Panc1 (cell line): Measurements from ENCODE around the gene IP6K1.
"Not testable (repeated sequence)": the region's sequence is repeated elsewhere in the genome, so short reads cannot be mapped to it uniquely, and the experiment has no call there.

ENCODE experiments used
- POLR2AphosphoS5 ChIP-seq: IDR thresholded peaks from 2 replicates; pipeline ENCODE4 v1.6.1; 2012; ENCODE audit warnings: mild to moderate bottlenecking, low read depth, low read length, moderate library complexity
- SIN3A ChIP-seq: IDR thresholded peaks from 2 replicates; pipeline ENCODE4 v1.6.1; 2012; ENCODE audit warnings: low read depth, mild to moderate bottlenecking, low read length, moderate library complexity, borderline replicate concordance; ENCODE audit not compliant: insufficient read depth
- TF ChIP-seq, protein P1 (sequence below): fragments of 450-650 bp; IDR thresholded peaks from 2 replicates; pipeline ENCODE4 v1.5.1; 2017; ENCODE audit warnings: mild to moderate bottlenecking
- TF ChIP-seq, protein P2 (sequence below), 2 experiments: IDR thresholded peaks; 2 replicates each; pipeline ENCODE4 v1.6.1; 2011 to 2012; ENCODE audit warnings: low read depth in 2 of 2, control low read depth in 1 of 2, low read length in 1 of 2, mild to moderate bottlenecking in 1 of 2, moderate library complexity in 1 of 2; ENCODE audit not compliant: insufficient read depth in 1 of 2

DNA sequence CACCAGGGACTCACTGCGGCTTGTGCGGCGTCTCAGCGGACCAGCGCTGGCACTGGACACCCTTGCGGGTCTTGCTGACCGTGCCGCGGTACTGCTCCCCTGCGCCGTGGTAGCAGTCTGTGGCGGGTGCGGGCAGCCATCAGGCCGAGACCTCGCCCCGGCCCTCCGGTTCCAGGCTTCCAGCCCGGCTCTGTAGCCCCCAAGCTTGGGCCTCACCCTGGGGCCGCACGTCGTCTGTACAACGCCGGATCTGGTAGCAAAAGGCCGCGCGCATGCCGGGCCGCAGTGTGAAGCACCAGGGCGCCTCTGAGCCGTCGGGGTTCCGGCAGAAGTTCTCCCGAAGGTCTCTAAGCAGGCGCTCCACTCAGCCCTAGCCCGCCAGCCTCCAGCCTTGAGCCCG is 100.5 kb downstream of the IP6K1 start:
- TF ChIP-seq, protein P1, sequence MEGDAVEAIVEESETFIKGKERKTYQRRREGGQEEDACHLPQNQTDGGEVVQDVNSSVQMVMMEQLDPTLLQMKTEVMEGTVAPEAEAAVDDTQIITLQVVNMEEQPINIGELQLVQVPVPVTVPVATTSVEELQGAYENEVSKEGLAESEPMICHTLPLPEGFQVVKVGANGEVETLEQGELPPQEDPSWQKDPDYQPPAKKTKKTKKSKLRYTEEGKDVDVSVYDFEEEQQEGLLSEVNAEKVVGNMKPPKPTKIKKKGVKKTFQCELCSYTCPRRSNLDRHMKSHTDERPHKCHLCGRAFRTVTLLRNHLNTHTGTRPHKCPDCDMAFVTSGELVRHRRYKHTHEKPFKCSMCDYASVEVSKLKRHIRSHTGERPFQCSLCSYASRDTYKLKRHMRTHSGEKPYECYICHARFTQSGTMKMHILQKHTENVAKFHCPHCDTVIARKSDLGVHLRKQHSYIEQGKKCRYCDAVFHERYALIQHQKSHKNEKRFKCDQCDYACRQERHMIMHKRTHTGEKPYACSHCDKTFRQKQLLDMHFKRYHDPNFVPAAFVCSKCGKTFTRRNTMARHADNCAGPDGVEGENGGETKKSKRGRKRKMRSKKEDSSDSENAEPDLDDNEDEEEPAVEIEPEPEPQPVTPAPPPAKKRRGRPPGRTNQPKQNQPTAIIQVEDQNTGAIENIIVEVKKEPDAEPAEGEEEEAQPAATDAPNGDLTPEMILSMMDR = not testable (repeated sequence)
- TF ChIP-seq POLR2AphosphoS5, SIN3A: not testable (repeated sequence)
- TF ChIP-seq, protein P2, sequence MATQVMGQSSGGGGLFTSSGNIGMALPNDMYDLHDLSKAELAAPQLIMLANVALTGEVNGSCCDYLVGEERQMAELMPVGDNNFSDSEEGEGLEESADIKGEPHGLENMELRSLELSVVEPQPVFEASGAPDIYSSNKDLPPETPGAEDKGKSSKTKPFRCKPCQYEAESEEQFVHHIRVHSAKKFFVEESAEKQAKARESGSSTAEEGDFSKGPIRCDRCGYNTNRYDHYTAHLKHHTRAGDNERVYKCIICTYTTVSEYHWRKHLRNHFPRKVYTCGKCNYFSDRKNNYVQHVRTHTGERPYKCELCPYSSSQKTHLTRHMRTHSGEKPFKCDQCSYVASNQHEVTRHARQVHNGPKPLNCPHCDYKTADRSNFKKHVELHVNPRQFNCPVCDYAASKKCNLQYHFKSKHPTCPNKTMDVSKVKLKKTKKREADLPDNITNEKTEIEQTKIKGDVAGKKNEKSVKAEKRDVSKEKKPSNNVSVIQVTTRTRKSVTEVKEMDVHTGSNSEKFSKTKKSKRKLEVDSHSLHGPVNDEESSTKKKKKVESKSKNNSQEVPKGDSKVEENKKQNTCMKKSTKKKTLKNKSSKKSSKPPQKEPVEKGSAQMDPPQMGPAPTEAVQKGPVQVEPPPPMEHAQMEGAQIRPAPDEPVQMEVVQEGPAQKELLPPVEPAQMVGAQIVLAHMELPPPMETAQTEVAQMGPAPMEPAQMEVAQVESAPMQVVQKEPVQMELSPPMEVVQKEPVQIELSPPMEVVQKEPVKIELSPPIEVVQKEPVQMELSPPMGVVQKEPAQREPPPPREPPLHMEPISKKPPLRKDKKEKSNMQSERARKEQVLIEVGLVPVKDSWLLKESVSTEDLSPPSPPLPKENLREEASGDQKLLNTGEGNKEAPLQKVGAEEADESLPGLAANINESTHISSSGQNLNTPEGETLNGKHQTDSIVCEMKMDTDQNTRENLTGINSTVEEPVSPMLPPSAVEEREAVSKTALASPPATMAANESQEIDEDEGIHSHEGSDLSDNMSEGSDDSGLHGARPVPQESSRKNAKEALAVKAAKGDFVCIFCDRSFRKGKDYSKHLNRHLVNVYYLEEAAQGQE (IDR thresholded peaks at IDR 0.05; ENCODE audit: insufficient read depth in 1 of 2, low read depth in 2 of 2, low read length in 1 of 2) = not testable (repeated sequence)
